Smooth muscle cell of the brain vasculature (primary cell): ENCODE data around the gene FAM83F.
"Not testable (repeated sequence)": the region's sequence is repeated elsewhere in the genome, so short reads cannot be mapped to it uniquely, and the experiment has no call there.

Experiments
- DNase-seq: peaks from one replicate; pipeline ENCODE4 v3.0.0-alpha.2; 2012; ENCODE audit warnings: low read depth, low spot score

Gene FAM83F

DNA sequence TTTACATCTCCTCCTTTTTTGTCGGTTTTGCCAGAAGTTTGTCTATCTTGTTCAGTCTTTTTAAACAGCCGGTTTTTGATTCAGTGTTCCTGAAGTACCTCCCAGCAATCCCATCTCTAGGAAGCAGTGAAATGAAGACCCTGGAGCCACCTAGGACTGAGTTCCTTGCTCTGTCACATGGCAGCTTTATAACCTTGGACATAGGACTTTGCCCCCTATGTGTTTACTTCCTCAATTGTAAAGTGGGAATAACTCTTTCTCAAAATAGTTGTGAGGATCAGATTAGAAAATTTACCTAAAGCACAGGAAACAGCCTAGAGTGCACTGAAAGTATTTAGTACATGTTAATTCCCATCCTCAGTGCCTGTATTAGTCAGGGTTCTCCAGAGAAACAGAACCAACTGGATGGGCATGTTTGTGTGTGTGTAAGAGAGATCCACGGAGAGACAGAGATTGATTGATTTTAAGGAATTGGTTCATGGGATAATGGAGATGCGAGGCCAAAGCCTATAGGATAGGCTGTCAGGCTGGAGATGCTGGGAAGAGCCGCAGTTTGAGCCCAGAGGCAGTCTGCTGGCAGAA is 20.0 kb downstream of the FAM83F start:
- DNase-seq: no peak

DNA sequence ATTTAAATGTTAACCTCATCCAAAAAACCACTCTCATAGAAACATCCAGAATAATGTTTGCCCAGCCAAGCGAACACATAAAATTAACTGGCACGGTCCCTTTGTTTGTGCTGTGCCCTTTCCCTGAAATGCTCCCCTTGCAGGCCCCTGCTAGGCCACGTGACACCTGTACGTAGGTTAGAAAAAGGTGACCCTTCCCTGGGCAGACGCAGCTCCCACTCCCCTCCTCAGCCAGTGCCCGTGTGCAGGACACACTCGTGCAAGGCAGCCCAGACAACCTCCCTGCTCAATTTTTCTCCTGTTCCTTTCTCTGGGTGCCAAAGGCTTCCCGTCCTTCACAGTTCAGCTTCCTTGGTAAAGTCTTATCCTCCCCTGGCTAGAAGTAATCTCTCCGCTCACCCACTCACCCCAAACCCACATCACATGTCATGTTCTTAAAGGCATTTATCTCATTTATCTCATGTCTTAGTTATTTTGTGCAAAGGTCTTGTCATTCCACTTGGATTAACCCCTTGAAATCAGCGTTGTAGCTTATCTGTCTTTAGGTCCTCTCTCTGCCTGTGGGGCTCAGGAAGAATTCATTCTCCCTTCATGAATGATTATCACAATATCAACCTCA is 20.7 kb downstream of the FAM83F start:
- DNase-seq: no peak

DNA sequence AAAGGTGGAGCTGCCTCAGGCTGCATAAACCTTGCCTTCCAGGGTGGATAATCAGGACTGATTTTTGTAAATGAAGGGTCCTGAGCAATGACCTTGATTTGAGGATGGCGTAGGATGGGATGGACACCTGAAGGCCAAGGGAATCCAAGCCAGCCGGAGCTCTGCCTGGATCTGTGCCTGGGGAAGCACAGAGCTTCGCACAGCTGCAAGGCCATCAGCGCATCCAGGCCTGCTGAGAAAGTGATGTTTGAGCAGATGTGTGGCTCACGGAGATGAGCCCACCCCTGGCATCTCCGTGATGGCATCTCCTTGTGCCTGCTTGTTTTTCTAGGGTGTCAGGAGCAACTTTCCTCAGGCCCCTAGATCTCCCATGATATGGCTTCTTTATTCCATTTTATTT is 23.3 kb downstream of the FAM83F start:
- no peak for DNase-seq

DNA sequence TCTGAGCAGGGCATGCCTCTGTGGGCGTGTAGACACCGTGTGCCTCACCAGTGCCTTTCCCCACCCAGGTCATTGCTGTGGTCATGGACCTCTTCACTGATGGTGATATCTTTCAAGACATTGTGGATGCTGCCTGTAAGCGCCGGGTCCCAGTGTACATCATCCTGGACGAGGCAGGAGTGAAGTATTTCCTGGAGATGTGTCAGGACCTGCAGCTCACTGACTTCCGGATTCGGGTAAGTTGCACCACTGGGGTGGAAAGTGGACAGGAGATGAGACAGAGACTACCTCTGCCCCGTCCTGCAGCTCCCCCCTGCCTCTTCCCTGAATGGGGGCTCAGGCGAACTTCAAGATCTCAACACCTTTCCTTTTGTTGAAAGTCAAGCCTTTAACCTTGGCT is 24.3 kb downstream of the FAM83F start:
- no peak for DNase-seq

DNA sequence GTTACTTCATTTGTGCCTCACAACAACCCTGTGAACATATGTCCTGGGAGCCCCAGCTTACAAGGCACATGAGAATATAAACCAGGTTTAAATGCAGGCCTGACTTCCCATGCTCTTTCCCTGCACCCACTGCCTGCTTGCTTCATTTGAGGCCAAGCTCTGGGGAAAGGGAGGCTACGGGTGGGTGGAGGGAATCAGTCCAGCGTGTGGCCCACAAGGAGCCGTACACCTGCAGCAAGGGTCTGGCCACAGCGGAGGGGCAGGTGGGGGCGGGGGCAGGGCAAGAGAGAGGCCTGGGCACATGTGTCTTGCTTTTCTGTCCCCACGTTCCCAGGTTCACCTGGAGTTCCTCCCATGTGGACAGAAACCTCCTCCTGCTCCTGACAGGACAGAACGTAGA is 26.2 kb downstream of the FAM83F start:
- no peak for DNase-seq

GRCh38 chr22:40021401-40022000 is 26.7 kb downstream of the FAM83F start:
- DNase-seq: no peak

GRCh38 chr22:40022536-40023240 is 27.9 kb downstream of the FAM83F start:
- DNase-seq: no peak

- DNase-seq: no peak
Measured at GRCh38 chr22:40023341-40023841, 28.6 kb downstream of the FAM83F start.

GRCh38 chr22:40024201-40025061 is 29.7 kb downstream of the FAM83F start:
- DNase-seq: no peak

- DNase-seq: not testable (repeated sequence)
Measured at GRCh38 chr22:40025062-40025379, 30.3 kb downstream of the FAM83F start.

GRCh38 chr22:40025856-40026255 is 31.1 kb downstream of the FAM83F start:
- DNase-seq: no peak

- no peak for DNase-seq
Measured at GRCh38 chr22:40026641-40027040, 31.9 kb downstream of the FAM83F start.

- no peak for DNase-seq
Measured at GRCh38 chr22:40027191-40028097, 32.7 kb downstream of the FAM83F start.

DNA sequence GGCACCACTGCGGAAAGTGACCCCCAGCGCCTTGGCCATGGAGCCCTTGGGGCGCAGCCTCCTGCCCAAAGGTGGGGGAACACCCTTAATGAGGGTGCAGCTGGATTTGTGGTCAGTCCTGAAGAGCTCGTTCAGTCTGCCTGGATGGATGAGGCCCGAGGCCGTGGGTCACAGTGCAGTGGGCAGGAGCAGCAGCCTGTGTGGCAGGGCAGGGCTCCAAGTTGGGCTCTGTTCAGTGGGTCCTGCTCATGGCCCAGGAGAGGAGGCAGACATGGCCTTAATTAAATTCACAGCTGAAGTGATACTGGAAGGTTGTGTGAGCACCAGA is 33.3 kb downstream of the FAM83F start:
- no peak for DNase-seq

- DNase-seq: no peak
Measured at GRCh38 chr22:40029189-40029890, 34.6 kb downstream of the FAM83F start.

- DNase-seq: no peak
Measured at GRCh38 chr22:40030026-40030757, 35.4 kb downstream of the FAM83F start.

- no peak for DNase-seq
Measured at GRCh38 chr22:40030758-40031095, 36.0 kb downstream of the FAM83F start.

- no peak for DNase-seq
Measured at GRCh38 chr22:40031766-40032470, 37.2 kb downstream of the FAM83F start.
